ENCODE data around the gene STAC2. TPM values are rescaled to one million over a fixed set of nuclear protein-coding genes. Genes with fewer than 3 reads are reported as not detected.

The STAC2 gene
- total and polyA plus RNA-seq, 9 donors = 0.04 to 0.30 (median 0.18) TPM

DNA sequence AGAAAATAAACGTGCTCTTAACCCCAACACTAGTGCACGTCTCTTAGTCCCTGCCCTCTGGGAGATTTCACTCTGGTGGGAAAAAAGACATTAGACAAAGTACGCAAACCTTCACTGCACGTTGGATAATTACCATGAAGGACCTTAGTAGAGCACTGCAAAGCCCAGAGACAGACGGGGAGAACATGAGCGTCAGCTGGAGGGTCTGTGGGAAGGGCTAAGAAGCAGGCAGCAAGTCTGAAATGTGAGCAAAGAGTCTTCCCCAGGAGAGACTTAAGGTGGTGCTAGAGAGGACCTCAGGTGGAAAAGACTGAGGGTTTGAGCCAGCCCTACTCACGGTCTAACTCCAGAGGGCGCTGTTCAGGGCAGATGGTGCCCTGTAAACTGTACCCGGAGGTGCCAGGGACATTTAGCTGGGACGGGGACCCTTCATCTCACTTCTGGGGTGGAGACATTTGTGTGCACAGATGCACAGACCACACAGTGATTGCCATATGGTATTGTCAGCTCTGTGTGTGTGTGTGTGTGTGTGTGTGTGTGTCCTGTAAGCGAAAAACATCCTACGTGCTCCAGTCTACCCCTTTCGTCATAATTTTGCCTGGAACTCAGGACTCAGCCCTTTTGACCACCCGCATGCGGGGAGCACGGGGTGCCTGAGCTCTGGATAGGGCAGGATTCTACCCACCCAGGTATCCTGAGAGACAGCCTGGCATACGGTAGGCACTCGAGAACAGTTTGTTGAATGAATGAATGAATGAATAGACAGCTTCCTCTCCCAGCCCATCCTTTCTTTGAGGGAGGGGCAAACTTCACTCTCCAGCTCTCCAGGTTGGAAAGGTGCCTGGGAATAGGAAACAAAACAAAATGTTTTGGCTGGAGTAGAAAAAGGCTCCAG is 10.1 kb upstream of the STAC2 start:
- Histone ChIP-seq H3K9me3 (replicated peaks; ENCODE audit: control insufficient read depth, low read depth, low read length) (no peaks in the 10 kb centered on the region), H3K27ac (ENCODE audit: low read length) (no peak overlapping the region), H3K36me3 (ENCODE audit: control insufficient read depth, insufficient read depth, low read length) (no peaks in the 10 kb centered on the region), H3K4me3 (ENCODE audit: low read length) (no peak overlapping the region), H3K27me3 (ENCODE audit: control insufficient read depth, insufficient read depth, low read length) (peaks cover 11% of the 10 kb centered on the region), H3K4me1 (ENCODE audit: control insufficient read depth, insufficient read depth, low read length) (peaks cover 28% of the 10 kb centered on the region)
- 24% methylated on average over 9 of the region's 18 CpGs for WGBS (ENCODE audit: insufficient coverage)
- DNase-seq = peak; percentile 38

DNA sequence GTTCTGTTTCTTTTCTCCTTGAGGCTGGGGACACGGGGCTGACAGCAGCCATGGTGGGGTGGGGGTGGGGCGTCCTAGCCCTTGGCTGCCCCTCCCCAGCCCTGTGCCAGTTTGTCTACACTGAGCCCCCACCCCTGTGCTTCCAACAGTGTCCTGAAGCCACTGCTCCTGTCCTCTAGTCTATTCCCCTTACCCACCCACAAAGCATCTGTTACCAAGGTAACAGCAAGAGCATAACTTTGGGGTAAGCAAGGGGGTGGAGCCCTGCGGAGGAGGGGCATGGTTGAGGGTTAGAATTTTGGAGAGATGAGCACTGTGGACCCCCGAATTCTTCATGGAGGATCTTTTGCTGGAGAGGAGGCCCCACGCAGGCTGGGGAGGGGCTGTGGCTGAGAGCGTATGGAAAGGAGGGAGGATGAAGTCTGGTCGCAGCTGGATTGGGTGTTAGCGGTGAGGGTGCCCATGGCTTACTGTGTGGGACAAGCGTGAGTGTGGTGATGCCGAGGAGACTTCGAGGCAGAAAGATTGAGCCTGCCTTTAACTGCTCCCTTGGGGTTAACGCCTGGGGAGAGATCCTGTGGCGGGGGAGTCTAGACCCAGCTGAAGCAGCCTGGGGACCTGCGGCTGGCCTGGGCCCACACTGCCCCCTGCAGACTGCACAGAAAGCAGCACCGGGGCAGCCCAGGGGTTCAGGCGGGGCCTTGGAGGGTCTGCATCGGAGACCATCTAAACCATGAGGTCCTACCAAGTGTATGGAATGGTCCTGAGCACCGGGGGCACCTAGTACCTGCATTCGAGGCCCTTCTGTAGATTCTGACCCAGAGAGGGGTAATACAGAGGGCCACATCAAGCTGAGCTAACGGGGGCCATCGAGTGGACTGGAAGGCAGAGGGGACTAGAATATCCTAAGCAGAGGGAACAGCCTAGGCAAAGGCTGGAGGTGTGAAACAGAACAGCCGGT is 6.1 kb upstream of the STAC2 start:
- no peaks in the 10 kb centered on the region for H3K36me3 ChIP-seq (ENCODE audit: control insufficient read depth, insufficient read depth, low read length)
- peaks cover 28% of the 10 kb centered on the region for H3K4me1 ChIP-seq (ENCODE audit: control insufficient read depth, insufficient read depth, low read length)
- peaks cover 26% of the 10 kb centered on the region for H3K27me3 ChIP-seq (ENCODE audit: control insufficient read depth, insufficient read depth, low read length)
- peak; percentile 43 for DNase-seq
- no peak overlapping the region for H3K4me3 ChIP-seq (ENCODE audit: low read length)
- H3K27ac ChIP-seq (ENCODE audit: low read length) = no peak overlapping the region
- 9% methylated on average over 20 of the region's 22 CpGs for WGBS (ENCODE audit: insufficient coverage)
- H3K9me3 ChIP-seq (replicated peaks; ENCODE audit: control insufficient read depth, low read depth, low read length) = no peaks in the 10 kb centered on the region

DNA sequence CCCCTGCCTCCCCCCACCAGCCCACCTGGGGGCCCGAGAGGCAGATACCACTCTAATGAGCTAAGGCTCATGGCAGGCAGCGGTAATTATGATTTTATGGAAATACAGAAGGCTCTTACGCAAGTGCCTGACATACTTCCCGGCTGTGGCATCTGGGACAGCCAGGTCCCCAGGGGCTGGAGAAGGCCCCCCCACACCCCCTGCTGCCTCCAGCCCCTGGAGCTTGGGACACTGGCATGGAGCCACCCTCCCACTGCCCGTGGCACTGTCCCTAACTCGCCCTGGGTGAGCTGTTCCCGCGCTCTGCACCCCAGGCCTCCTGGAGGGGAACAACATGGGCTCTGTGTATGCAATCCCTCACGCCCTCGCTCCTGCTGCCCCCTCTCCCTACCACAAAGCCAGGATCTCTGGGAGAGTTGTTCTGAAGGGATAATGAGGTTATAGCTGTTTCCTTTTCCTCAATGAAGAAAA is 5.4 kb upstream of the STAC2 start:
- Histone ChIP-seq H3K4me3 (ENCODE audit: low read length) (no peak overlapping the region), H3K9me3 (replicated peaks; ENCODE audit: control insufficient read depth, low read depth, low read length) (no peaks in the 10 kb centered on the region), H3K27ac (ENCODE audit: low read length) (no peak overlapping the region), H3K4me1 (ENCODE audit: control insufficient read depth, insufficient read depth, low read length) (peaks cover 26% of the 10 kb centered on the region), H3K36me3 (ENCODE audit: control insufficient read depth, insufficient read depth, low read length) (no peaks in the 10 kb centered on the region), H3K27me3 (ENCODE audit: control insufficient read depth, insufficient read depth, low read length) (peaks cover 32% of the 10 kb centered on the region)
- no peak for DNase-seq
- WGBS (ENCODE audit: insufficient coverage) = 40% methylated on average over 2 of the region's 10 CpGs

DNA sequence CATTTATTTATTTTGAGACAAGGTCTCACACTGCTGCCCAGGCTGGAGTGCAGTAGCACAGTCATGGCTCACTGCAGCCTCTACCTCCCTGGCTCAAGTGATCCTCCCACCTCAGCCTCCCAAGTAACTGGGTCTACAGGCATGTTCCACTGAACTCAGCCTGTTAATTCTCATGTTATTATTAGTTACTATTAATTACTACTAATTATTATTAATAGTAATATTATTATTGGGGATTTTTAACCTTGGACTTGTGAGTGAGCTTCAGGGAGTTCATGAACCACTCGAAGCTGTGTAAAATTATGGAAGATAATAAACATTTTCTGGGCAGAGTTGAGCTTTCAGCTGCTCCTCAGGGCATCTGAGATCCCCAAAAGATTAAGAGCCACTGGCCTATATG is 4.6 kb upstream of the STAC2 start:
- H3K27me3 ChIP-seq (ENCODE audit: control insufficient read depth, insufficient read depth, low read length) = peaks cover 39% of the 10 kb centered on the region
- WGBS (ENCODE audit: insufficient coverage) = no CpG with 5 or more reads among the region's 1 CpG

DNA sequence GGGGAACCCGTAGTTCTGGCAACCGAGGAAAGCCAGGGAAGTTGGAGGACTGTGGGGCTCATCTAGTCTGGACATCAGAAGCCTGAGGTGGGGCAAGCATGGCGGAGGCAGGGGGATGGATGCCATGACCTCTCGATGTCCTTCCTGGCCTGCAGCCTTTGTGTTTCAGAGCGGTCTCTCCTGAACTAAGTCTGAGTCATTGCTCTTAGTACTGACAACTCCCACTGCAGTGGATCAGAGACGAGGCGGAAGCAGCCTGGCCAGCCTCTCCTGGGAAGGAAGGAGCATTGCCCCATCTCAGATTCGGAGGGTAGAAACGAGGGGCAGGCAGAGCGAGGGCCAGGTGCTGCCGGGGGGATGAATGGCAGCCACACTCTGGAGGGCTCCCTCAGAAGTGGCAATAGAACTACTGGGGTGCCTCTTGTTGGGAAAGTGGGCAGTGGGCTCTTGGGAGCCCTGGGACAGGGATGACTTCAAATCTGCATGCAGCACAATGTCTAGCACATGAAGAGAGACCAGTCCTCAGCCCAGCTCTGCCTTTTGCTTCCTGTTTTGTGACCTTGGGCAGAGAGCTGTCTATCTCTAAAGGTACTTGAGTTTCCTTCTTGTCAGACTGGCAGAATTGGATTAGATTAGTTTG is 3.6 kb upstream of the STAC2 start:
- peaks cover 30% of the 10 kb centered on the region for H3K4me1 ChIP-seq (ENCODE audit: control insufficient read depth, insufficient read depth, low read length)
- H3K4me3 ChIP-seq (ENCODE audit: low read length) = no peak overlapping the region
- no peak overlapping the region for H3K27ac ChIP-seq (ENCODE audit: low read length)
- WGBS (ENCODE audit: insufficient coverage) = 48% methylated on average over 10 of the region's 11 CpGs
- no peaks in the 10 kb centered on the region for H3K9me3 ChIP-seq (replicated peaks; ENCODE audit: control insufficient read depth, low read depth, low read length)
- no peaks in the 10 kb centered on the region for H3K36me3 ChIP-seq (ENCODE audit: control insufficient read depth, insufficient read depth, low read length)
- peaks cover 48% of the 10 kb centered on the region for H3K27me3 ChIP-seq (ENCODE audit: control insufficient read depth, insufficient read depth, low read length)
- no peak for DNase-seq

More for the DNA sequence above, 4.6 kb upstream of the STAC2 start:
- Histone ChIP-seq H3K36me3 (ENCODE audit: control insufficient read depth, insufficient read depth, low read length) (no peaks in the 10 kb centered on the region), H3K27ac (ENCODE audit: low read length) (no peak overlapping the region), H3K9me3 (replicated peaks; ENCODE audit: control insufficient read depth, low read depth, low read length) (no peaks in the 10 kb centered on the region), H3K4me3 (ENCODE audit: low read length) (no peak overlapping the region), H3K4me1 (ENCODE audit: control insufficient read depth, insufficient read depth, low read length) (peaks cover 24% of the 10 kb centered on the region)
- DNase-seq = no peak

DNA sequence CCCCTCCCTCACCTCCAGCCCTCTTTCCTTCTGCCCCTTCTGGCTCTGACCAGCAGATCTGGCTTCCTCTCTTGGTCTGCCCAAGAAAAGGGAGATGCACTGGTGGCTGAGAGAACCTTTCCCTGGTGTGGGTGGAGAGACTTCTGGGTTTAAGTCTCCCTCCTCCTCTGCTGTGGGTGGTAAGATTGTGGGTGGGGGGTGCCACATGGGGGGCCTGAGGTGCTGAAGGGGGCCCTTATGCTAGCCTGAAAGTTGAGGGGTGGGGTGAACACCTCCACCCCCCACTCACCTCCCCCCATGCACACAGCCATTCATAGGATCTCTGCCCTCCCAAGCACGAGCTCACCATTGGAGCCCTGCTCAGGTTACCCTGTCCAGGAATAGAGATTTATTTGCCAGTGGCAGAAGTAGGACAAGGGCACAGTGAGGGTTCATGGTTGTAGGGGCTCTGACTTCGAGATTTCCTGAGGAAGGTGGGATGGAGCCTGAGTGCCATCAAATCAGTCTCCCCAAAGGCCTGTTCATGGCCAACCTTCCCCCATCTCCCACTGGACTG is 1.7 kb upstream of the STAC2 start:
- Histone ChIP-seq H3K4me1 (ENCODE audit: control insufficient read depth, insufficient read depth, low read length) (peaks cover 33% of the 10 kb centered on the region), H3K4me3 (ENCODE audit: low read length) (no peak overlapping the region), H3K27ac (ENCODE audit: low read length) (no peak overlapping the region), H3K27me3 (ENCODE audit: control insufficient read depth, insufficient read depth, low read length) (peaks cover 65% of the 10 kb centered on the region), H3K36me3 (ENCODE audit: control insufficient read depth, insufficient read depth, low read length) (no peaks in the 10 kb centered on the region), H3K9me3 (replicated peaks; ENCODE audit: control insufficient read depth, low read depth, low read length) (no peaks in the 10 kb centered on the region)
- DNase-seq = no peak
- no CpG with 5 or more reads among the region's 2 CpGs for WGBS (ENCODE audit: insufficient coverage)

DNA sequence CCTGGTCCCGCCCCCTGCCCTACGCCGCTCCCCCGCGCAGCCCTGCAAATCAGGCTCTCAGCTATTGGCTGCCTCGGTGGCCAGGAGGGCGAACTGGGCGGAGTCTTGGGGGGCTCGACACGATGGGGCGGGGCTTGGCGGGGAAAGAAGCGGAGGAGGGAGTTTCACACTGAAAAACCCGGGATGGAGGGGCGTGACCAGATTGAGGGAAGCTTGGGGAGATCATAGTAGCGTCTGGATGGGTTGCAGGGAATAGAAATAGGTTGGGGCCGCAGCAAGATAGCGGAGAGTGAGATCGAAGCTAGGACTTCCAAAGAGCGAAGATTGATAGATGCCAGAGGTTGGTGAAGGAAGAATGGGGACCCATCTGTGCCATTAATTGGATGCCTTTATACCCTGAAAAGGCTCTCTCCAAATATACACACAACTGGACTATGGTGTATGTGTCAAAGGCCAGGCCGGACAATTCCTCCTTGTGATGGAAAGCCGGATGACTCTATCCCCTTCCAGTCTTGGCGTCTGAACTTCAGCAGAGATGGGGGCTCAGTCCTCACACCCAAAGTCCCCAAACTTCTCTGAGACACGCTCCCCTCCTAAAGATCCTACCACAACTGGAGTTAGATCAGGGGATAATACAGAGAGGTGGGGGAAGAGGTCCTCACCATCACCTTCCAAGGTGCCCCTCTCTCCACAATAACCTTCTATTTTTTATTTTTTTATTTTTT is 376 bp upstream of the STAC2 start:
- Histone ChIP-seq H3K4me1 (ENCODE audit: control insufficient read depth, insufficient read depth, low read length) (peaks cover 20% of the 10 kb centered on the region), H3K27ac (ENCODE audit: low read length) (no peak overlapping the region), H3K4me3 (ENCODE audit: low read length) (peak overlapping the region; percentile 37), H3K9me3 (replicated peaks; ENCODE audit: control insufficient read depth, low read depth, low read length) (no peaks in the 10 kb centered on the region), H3K27me3 (ENCODE audit: control insufficient read depth, insufficient read depth, low read length) (peaks cover 68% of the 10 kb centered on the region), H3K36me3 (ENCODE audit: control insufficient read depth, insufficient read depth, low read length) (no peaks in the 10 kb centered on the region)
- DNase-seq = peak; percentile 88
- whole genome bisulfite sequencing (ENCODE audit: insufficient coverage) = under 1% methylated on average over 17 of the region's 24 CpGs

DNA sequence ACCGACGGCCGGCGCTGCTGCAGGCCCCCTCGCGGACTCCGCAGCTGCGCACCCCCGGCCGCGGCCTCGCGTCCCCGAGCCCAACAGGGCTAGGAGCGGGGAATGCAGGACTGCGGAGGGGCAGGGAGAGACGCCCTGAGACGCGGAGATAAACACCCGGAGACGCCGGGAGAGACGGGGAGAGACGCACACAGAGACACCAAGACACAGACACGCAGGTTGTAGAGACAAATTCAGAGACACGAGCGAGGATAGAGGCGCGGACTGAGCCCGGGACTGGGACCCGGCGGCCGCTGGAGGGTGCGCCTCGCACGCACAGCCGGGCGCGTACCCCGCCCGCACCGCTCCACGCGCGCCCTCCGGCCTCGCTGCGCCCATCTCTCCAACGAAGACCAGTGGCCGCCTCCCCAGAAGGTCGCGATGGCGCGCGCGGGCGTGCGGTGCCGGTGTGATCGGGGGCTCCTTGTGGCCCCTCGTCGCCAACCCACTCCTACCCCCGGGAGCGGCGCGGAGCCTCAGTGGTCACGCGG is 902 bp downstream of the STAC2 start:
- WGBS (ENCODE audit: insufficient coverage) = under 1% methylated on average over 65 of the region's 68 CpGs
- H3K27ac ChIP-seq (ENCODE audit: low read length) = no peak overlapping the region
- H3K4me3 ChIP-seq (ENCODE audit: low read length) = no peak overlapping the region
- H3K27me3 ChIP-seq (ENCODE audit: control insufficient read depth, insufficient read depth, low read length) = peaks cover 67% of the 10 kb centered on the region
- DNase-seq = no peak
- no peaks in the 10 kb centered on the region for H3K9me3 ChIP-seq (replicated peaks; ENCODE audit: control insufficient read depth, low read depth, low read length)
- H3K4me1 ChIP-seq (ENCODE audit: control insufficient read depth, insufficient read depth, low read length) = peaks cover 21% of the 10 kb centered on the region
- H3K36me3 ChIP-seq (ENCODE audit: control insufficient read depth, insufficient read depth, low read length) = no peaks in the 10 kb centered on the region
